ENCODE data around the gene MICAL2. TPM values are rescaled to one million over a fixed set of nuclear protein-coding genes. Genes with fewer than 3 reads are reported as not detected.

Gene MICAL2
- total RNA-seq, 1 experiment from 2014 or later, result 191 TPM

DNA sequence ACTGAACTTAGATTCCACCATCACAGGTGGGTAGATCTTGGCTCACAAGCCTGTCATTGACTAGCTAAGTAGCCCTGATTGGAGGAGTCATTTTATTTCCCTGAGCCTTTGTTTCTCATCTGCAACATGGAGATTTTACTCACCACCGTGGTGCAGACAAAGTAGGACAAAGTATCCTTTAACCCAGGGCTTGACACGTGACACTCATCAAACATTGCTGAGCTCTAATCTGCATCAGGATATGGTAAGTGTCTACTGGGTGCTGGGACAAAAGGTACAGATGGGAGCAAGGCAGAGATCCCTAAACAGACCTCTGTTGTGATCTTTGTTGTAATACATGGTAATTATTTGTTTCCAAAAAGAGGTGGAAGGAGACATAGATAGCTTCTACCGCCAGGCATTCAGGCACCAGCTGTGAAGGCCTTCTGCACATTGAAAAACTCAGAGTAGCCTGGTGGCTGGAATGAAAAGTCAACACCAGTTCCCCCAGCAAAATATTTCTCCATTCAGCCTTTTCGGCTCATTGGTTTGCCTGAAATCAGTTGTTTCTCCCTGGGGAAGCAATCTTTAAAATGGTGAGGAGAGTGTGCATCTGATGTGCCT lies 18.3 kb upstream of the MICAL2 start:
- H3K36me3 Mint-ChIP-seq (ENCODE audit: insufficient read depth, unreplicated experiment), result peaks cover 43% of the 10 kb centered on the region
- H3K27ac Mint-ChIP-seq (ENCODE audit: unreplicated experiment), result peak overlapping the region; percentile 99
- DNase-seq, result no peak
- H3K4me1 Mint-ChIP-seq (ENCODE audit: low read depth, unreplicated experiment), result peaks cover 89% of the 10 kb centered on the region
- CTCF ChIA-PET, result interaction anchor here (0.8 to 1.3 kb wide), 3 partner anchors 19 to 72 kb away, joined by 3 to 5 read pairs (median 3); partner anchors contain the start of gene MICAL2
- no peaks in the 10 kb centered on the region for H3K27me3 Mint-ChIP-seq (ENCODE audit: unreplicated experiment)
- H3K9me3 Mint-ChIP-seq (ENCODE audit: low read depth, unreplicated experiment), result peaks cover 2% of the 10 kb centered on the region
- no TSS peak for BruUV-seq (replicated peaks)
- intact Hi-C loops (cut with micrococcal nuclease; ENCODE audit: unreplicated experiment), result loop anchor here (2.0 kb wide), 1 partner anchor 19 kb away; the partner anchor contains the start of gene MICAL2
- H3K4me3 Mint-ChIP-seq (ENCODE audit: low read depth, unreplicated experiment), result peak overlapping the region; percentile 38
- TF ChIP-seq, protein P1, sequence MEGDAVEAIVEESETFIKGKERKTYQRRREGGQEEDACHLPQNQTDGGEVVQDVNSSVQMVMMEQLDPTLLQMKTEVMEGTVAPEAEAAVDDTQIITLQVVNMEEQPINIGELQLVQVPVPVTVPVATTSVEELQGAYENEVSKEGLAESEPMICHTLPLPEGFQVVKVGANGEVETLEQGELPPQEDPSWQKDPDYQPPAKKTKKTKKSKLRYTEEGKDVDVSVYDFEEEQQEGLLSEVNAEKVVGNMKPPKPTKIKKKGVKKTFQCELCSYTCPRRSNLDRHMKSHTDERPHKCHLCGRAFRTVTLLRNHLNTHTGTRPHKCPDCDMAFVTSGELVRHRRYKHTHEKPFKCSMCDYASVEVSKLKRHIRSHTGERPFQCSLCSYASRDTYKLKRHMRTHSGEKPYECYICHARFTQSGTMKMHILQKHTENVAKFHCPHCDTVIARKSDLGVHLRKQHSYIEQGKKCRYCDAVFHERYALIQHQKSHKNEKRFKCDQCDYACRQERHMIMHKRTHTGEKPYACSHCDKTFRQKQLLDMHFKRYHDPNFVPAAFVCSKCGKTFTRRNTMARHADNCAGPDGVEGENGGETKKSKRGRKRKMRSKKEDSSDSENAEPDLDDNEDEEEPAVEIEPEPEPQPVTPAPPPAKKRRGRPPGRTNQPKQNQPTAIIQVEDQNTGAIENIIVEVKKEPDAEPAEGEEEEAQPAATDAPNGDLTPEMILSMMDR (IDR thresholded peaks at IDR 0.05; ENCODE audit: unreplicated experiment), result no peak

DNA sequence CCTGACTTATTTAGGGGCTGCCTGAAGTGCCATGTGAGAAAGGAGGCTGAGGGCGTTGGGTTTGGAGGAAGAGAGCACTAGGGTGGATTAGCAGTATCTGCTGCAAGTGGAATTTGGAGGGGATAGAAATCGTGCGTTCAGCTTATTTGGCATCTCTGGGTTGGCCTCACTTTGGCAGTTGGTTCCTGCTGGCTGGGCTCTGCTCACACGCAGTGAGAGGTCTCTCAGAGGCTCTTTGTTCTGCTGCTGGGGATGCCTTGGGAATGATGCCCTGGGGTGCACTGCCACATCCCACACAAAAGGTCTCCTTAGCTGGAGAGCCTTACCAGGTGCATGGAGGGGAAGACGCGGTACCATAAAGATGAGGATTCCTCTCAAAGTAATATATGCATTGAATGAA lies 17.7 kb upstream of the MICAL2 start:
- Mint-ChIP-seq H3K4me3 (ENCODE audit: low read depth, unreplicated experiment) (no peak overlapping the region), H3K9me3 (ENCODE audit: low read depth, unreplicated experiment) (peaks cover 2% of the 10 kb centered on the region), H3K27me3 (ENCODE audit: unreplicated experiment) (no peaks in the 10 kb centered on the region), H3K36me3 (ENCODE audit: insufficient read depth, unreplicated experiment) (peaks cover 39% of the 10 kb centered on the region), H3K4me1 (ENCODE audit: low read depth, unreplicated experiment) (peaks cover 82% of the 10 kb centered on the region), H3K27ac (ENCODE audit: unreplicated experiment) (peak overlapping the region; percentile 99)
- no peak for DNase-seq
- BruUV-seq (replicated peaks), result no TSS peak
- TF ChIP-seq, protein P1 (IDR thresholded peaks at IDR 0.05; ENCODE audit: unreplicated experiment), result no peak
- intact Hi-C loops (cut with micrococcal nuclease; ENCODE audit: unreplicated experiment), result no loop called here
- CTCF ChIA-PET, result interaction anchor here (0.6 to 0.8 kb wide), 2 partner anchors 34 to 987 kb away, joined by 3 read pairs; no protein-coding TSS in a partner anchor

DNA sequence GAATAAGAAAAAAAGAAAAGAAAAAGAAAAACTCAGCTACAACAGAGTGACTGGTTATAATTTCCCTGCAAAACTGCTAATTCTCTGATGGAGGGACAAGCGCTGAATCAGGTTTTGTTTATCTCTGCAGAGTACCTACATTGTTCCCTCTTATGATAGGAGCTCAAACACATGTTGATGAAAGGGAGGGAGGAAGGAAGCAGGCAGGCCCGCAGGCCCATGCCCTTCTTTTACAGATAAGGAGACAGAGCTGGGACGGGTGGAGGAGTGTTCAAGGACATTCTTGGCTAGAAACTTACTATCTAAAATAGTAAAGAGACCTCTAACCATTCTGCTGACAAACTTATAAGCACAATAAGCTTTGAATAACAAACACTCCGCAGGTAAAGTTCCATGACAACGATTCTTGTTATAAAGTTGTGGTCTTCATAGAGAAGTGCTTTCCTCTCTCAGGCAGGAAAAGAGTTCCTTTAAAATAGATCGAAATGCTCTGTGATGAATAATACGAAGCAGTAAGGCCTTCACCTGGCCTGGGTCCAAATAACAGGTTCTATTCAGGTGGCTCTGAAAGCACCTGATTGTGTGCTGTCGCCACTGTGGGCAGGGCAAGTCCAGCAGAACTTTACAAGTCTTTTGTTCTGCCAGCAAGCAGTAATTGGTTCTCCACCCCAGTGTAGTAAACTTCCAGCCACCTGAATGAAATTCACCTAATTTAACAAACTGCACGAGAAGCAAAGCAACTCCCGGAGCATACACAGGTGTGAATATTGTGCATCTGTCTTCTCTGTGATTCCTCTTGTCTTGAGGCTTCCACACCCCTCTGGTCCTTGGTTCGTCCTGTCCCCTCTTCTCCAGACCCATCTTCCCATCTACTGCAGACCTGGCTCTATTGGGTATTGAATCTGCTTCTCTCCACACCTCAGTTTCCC lies 15.3 kb upstream of the MICAL2 start:
- no TSS peak for BruUV-seq (replicated peaks)
- CTCF ChIA-PET, result no interaction called here
- peak; percentile 50 for DNase-seq
- H3K4me3 Mint-ChIP-seq (ENCODE audit: low read depth, unreplicated experiment), result no peak overlapping the region
- no peaks in the 10 kb centered on the region for H3K27me3 Mint-ChIP-seq (ENCODE audit: unreplicated experiment)
- intact Hi-C loops (cut with micrococcal nuclease; ENCODE audit: unreplicated experiment), result no loop called here
- TF ChIP-seq, protein P1 (IDR thresholded peaks at IDR 0.05; ENCODE audit: unreplicated experiment), result no peak
- peak overlapping the region; percentile 19 for H3K27ac Mint-ChIP-seq (ENCODE audit: unreplicated experiment)
- H3K9me3 Mint-ChIP-seq (ENCODE audit: low read depth, unreplicated experiment), result peaks cover 2% of the 10 kb centered on the region
- H3K36me3 Mint-ChIP-seq (ENCODE audit: insufficient read depth, unreplicated experiment), result peaks cover 21% of the 10 kb centered on the region
- H3K4me1 Mint-ChIP-seq (ENCODE audit: low read depth, unreplicated experiment), result peaks cover 67% of the 10 kb centered on the region

DNA sequence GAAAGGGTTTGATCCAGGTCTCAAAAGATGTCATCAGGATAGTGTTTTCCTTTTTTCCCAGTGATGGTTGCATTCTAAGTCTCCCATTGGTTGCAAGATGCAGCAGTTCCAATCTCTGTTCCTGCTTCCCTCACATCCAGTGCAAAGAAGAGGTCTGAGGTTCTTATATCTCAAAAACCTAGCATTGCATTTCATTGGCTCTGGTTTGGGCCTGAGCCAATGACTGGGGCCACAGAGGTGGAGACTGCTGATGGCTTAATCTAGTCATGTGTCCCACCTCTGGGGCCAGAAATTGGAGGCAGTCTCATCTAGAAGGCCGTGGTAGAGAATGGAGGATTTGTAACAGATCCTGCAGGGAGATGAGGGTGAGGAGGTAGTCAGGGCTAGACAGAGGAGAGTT lies 13.2 kb upstream of the MICAL2 start:
- intact Hi-C loops (cut with micrococcal nuclease; ENCODE audit: unreplicated experiment), result no loop called here
- BruUV-seq (replicated peaks), result no TSS peak
- no peaks in the 10 kb centered on the region for H3K9me3 Mint-ChIP-seq (ENCODE audit: low read depth, unreplicated experiment)
- TF ChIP-seq, protein P1 (IDR thresholded peaks at IDR 0.05; ENCODE audit: unreplicated experiment), result no peak
- no peak overlapping the region for H3K4me3 Mint-ChIP-seq (ENCODE audit: low read depth, unreplicated experiment)
- no peak for DNase-seq
- no peak overlapping the region for H3K27ac Mint-ChIP-seq (ENCODE audit: unreplicated experiment)
- CTCF ChIA-PET, result no interaction called here
- peaks cover 46% of the 10 kb centered on the region for H3K4me1 Mint-ChIP-seq (ENCODE audit: low read depth, unreplicated experiment)
- no peaks in the 10 kb centered on the region for H3K27me3 Mint-ChIP-seq (ENCODE audit: unreplicated experiment)
- peaks cover 5% of the 10 kb centered on the region for H3K36me3 Mint-ChIP-seq (ENCODE audit: insufficient read depth, unreplicated experiment)
